Ureter (tissue), 1 donor: Measurements from ENCODE around the gene PRSS12. TPM values are rescaled to one million over a fixed set of nuclear protein-coding genes. Genes with fewer than 3 reads are reported as not detected.
A peak's percentile ranks its signal among the peaks of the same experiment; 100 is the strongest.
"Not testable (repeated sequence)": the region's sequence is repeated elsewhere in the genome, so short reads cannot be mapped to it uniquely, and the experiment has no call there.

Experiments
- DNase-seq: peaks from one replicate; pipeline ENCODE4 v3.0.0-alpha.2; 2020; ENCODE audit warnings: low spot score
- total RNA-seq: library from RNA; stranded (reverse); gene quantifications from one replicate; pipeline ENCODE4 v1.2.4, GENCODE V29; 2023
- donor health status: DM: yes; HTN: yes; CAD: no.

Gene PRSS12
- total RNA-seq, 1 donor from 2014 or later, result 2.4 TPM

DNA sequence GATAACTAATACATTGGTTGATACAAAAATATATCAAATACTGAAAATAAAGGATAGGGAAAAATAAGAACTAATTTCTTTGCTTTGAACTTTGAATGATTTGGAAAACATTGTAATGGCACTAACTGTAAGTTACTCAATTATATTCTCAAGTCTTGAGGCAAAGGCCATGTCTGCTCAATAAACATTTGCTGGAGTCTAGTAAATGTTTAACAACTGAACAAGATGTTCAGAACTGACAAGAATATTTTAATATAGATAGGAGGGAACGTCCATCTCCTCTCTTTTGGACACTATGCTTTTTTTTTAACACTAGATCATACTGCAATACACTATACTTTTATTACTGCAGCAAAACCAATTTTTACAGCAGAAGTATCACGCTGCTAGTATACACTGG lies 76.2 kb downstream of the PRSS12 start:
- DNase-seq, result no peak

DNA sequence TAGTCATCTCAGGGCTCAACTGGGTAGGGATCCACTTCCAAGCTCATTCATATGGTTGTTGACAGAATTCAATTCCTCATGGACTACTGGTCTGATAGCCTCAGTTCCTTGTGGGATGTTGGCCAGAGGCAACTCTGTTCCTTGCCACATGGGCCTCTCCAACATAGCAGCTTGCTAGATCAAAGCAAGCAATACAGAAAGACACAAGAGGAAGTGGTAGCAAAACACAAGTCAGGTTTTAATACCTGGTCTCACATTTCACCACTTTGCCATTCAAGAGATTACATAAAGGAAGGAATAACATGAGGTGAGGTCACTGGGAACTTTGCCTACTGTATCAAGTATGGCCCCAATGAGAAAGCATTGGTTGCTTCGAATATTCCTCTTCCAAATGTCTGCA lies 79.2 kb downstream of the PRSS12 start:
- DNase-seq, result no peak

DNA sequence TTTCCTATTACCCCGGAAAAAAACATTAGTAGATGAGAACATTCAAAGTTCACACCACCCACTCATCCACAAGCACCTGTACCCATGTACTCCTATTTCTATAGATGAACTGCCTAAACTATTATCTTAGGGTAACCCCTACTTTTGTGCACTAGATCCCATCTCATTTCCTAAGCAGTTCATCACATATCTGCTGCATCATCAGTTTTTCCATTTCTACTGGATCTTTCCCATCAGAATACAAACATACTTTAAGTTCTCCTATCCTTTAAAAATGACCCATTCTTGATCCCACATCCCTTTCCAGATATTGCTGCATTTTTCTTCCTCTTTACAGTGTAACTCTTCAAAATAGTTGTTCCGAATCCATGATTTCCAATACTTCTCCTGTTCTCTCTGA lies 81.0 kb downstream of the PRSS12 start:
- no peak for DNase-seq

DNA sequence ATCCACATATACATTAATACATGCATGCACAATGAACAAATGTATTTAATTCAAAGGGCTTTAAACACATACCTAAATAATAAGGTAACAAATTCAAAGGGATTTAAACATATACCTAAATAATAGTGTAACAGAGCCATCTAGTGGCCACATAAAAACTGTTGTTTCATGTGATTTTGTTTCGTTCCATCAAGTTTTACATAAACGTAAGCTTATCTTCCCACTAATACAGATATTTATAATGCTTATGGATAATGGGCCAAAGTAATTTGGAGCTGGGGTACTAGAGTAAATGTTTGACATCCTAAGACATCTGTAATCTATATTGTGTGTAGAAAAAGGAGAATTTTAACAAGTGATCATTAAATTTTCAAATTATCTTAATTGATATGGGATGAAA lies 82.3 kb downstream of the PRSS12 start:
- no peak for DNase-seq

DNA sequence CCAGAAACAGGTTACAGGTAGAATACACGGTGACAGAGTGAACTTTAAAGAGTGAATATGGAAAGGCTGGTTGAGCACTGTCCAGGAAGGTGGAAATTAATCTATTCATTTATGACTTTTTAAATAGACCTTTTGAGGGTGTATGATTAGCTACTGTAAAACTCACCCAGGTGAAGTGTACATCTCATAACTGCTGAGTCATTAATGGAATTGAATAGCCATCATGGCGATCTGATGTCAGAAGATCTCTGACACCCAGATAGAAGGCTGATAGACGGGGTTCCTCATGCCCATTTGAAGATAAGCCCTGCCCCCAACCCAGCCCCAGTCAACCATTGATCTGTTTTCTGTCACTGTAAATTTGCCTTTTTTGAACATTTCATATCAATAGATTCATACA lies 84.0 kb downstream of the PRSS12 start:
- no peak for DNase-seq

DNA sequence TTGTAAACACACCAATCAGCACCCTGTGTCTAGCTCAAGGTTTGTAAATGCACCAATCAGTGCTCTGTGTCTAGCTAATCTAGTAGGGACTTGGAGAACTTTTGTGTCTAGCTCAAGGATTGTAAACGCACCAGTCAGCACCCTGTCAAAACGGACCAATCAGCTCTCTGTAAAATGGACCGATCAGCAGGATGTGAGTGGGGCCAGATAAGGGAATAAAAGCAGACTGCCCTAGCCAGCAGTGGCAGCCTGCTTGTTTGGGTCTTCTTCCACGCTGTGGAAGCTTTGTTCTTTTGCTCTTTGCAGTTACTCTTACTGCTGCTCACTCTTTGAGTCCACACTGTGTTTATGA lies 86.7 kb downstream of the PRSS12 start:
- not testable (repeated sequence) for DNase-seq

DNA sequence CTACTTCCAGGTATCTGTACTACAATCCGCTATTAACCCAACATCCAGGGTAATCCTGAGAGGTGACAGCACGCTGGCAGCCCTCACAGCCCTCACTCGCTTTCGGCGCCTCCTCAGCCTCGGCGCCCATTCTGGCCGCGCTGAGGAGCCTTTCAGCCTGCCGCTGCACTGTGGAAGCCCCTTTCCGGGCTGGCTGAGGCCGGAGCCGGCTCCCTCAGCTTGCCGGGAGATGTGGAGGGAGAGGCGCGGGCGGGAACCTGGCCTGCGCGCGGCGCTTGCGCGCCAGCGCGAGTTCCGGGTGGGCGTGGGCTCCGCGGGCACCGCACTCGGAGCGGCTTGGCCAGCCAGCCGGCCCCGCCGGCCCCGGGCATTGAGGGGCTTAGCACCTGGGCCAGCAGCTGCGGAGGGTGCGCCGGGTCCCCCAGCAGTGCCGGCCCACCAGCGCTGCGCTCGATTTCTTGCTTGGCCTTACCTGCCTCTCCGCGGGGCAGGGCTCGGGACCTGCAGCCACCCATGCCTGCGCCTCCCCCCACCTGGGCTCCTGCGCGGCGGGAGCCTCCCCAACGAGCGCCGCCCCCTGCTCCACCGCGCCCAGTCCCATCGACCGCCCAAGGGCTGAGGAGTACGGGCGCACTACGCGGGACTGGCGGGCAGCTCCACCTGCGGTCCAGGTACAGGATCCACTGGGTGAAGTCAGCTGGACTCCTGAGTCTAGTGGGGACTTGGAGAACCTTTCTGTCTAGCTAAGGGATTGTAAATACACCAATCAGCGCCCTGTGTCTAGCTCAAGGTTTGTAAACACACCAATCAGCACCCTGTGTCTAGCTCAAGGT lies 87.3 kb downstream of the PRSS12 start:
- peak; percentile 51 for DNase-seq

DNA sequence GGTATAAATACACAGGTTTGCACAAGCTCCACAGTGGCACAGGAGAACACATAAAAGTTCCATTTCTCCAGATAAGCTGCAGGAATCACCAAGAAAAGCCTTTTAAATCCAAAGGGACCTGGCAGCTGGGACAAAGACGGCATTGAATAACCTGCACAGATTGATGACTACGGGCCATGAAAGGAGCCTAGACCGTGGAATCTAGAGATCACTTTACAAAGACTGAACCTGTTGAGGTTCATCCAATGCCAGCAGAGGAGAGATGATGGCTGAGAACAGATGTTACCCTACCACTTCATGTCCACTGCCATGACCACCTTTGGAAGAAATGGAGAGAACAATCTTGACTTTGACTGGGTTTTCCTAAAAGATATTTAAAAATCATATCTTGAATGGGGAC lies 88.7 kb downstream of the PRSS12 start:
- DNase-seq, result no peak

DNA sequence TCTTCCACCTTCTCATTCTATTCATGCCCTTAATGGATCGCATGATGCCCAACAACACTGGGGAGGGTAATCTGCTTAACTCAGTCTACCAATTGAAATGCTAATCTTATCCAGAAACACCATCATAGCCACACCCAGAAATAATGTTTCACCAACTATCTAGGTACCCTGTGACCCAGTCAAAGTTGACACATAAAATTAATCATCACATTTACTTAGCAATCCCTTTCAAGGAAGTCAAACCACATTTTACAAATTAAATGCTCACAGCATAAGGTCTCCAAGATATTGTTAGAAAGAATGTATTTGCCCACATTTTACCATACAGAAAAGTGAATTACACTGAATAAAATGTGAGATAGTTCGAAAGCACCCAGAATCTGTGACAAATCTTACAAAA lies 92.5 kb downstream of the PRSS12 start:
- no peak for DNase-seq

DNA sequence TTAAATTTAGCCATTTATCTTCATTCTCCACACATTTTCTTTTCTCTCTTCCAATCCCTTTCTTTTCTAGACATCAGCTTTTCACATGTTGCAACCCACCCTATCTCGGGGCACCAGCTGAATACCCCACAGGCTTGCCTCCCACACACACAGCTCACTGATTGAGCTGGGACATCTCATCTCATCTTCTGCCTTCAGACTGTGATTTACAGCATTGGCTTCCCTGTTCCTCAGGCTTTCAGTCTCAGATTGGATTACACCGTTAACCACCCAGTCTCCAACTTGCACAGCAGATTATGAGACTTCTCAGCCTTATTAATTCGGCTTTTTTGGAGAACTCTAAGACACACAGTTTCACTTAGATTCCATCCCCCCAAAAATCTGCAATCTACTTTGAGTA lies 93.7 kb downstream of the PRSS12 start:
- no peak for DNase-seq

DNA sequence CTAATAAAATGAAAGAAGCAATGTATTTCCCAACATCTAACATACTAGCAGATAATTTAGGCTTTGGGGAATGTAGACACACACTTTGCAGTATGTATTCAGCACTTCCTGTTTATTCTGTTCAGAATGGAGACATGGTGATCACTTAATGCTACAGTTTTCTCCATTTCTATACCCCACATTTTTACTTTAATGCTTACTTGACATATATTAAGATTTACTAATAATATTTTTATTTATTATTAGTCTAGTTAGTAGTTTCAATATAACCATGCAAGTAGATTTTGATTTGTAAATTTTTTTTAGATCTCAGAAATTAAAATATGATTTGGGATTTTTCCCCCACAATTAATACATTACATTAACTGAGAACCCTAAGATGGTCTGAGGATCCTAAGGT lies 98.4 kb downstream of the PRSS12 start:
- DNase-seq, result no peak

DNA sequence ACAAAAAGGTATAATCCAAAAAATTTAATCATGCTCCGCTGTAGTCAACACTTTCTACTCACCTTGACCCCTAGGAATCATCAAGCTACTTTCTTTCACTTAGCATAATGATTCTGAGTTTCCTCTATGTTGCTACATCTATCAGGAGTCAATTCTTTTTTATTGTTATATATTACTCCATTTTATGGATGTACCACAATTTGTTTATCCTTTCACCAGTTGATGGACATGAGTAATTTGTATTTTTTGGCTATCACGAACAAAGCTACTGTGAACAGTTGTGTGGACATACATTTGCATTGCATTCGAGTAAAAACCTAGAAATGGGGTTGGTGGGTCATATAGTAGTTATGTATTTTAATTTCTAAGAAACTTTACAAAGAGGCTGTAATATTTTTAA lies 102.9 kb downstream of the PRSS12 start:
- no peak for DNase-seq

DNA sequence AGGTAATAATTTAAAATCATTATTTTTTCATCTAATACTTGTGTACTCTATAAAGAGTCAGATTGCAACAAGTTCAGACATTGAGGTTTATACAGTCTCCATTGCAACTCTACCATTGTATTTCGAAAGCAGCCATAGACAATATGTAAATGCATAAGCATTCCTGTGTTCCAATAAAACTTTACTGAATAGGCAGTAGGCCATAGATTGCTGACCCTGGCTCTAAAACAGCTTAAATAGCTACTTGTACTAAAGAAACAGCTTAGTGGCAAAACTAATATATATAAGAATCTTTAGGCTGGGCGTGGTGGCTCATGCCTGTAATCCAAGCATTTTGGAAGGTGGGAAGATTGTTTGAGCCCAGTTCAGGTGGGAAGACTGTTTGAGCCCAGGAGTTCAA lies 115.3 kb downstream of the PRSS12 start:
- no peak for DNase-seq

DNA sequence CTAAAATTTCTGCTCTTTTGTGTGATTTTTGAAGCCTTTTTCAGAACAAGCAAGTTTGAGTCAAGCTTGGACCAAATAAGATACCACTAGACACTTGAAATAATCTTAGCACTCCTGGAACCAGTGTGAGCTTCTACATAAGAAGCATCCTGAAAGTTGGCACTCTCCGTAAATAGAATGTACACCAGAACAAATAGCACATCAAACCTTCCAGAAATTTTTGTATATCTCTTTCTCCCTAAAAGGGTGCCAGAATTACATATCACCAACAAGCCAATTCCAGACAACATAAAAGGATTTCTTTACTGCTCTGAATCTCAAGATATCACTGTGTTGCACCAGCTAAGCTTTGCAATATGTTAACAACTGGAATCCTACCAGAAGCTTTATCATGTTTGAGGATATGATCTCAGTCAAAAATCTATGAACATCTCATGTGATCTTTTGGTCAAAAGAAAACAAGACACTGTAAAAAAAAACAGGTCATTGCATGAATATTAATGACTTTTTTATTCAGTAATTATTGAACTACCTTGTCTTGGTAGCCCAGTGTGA lies 117.2 kb downstream of the PRSS12 start:
- DNase-seq, result no peak
